GM23248 (cell line): ENCODE results near the gene ATOSB. TPM values are rescaled to one million over a fixed set of nuclear protein-coding genes. Genes with fewer than 3 reads are reported as not detected.

ENCODE experiments used
- DNase-seq: peaks from one replicate; pipeline ENCODE4 v3.0.0-alpha.2; 2015
- H2AFZ ChIP-seq: fragments of 200-600 bp; sonication (generic); 2 replicates; pipeline ENCODE4 v1.6.1; 2016; ENCODE audit warnings: antibody characterized with exemption
- H3F3A ChIP-seq: fragments of 200-600 bp; sonication (generic); 2 replicates; pipeline ENCODE4 v1.6.1; 2016; ENCODE audit warnings: mild to moderate bottlenecking, antibody characterized with exemption, mixed run types; ENCODE audit not compliant: insufficient read depth
- H3K27ac ChIP-seq: fragments of 200-600 bp; sonication (generic); 2 replicates; pipeline ENCODE4 v1.5.1; 2016; ENCODE audit warnings: mild to moderate bottlenecking
- H3K27me3 ChIP-seq: fragments of 200-600 bp; sonication (generic); replicated peaks from 2 replicates; pipeline ENCODE4 v1.6.1; 2016; ENCODE audit warnings: mild to moderate bottlenecking; ENCODE audit not compliant: insufficient read depth
- H3K36me3 ChIP-seq: fragments of 200-600 bp; sonication (generic); 2 replicates; pipeline ENCODE4 v1.6.1; 2016; ENCODE audit warnings: low read depth, mild to moderate bottlenecking
- H3K4me1 ChIP-seq: fragments of 200-600 bp; sonication (generic); 2 replicates; pipeline ENCODE4 v1.6.1; 2016; ENCODE audit warnings: mild to moderate bottlenecking; ENCODE audit not compliant: insufficient read depth
- H3K4me2 ChIP-seq: fragments of 200-600 bp; sonication (generic); one replicate; pipeline ENCODE4 v1.6.1; 2016; ENCODE audit warnings: mild to moderate bottlenecking; ENCODE audit not compliant: unreplicated experiment
- H3K4me3 ChIP-seq: fragments of 200-600 bp; sonication (generic); 2 replicates; pipeline ENCODE4 v1.5.1; 2016; ENCODE audit warnings: mild to moderate bottlenecking
- H3K79me2 ChIP-seq: fragments of 200-600 bp; sonication (generic); 2 replicates; pipeline ENCODE4 v1.6.1; 2016; ENCODE audit warnings: mild to moderate bottlenecking; ENCODE audit not compliant: insufficient read depth
- H3K9ac ChIP-seq: fragments of 200-600 bp; sonication (generic); 2 replicates; pipeline ENCODE4 v1.6.1; 2016; ENCODE audit warnings: mild to moderate bottlenecking
- H3K9me2 ChIP-seq: fragments of 200-600 bp; sonication (generic); 2 replicates; pipeline ENCODE4 v1.6.1; 2016; ENCODE audit warnings: mixed run types, mild to moderate bottlenecking, moderate library complexity; ENCODE audit not compliant: insufficient read depth
- H3K9me3 ChIP-seq: fragments of 200-600 bp; sonication (generic); one replicate; pipeline ENCODE4 v1.6.1; 2017; ENCODE audit warnings: low read depth
- H4K20me1 ChIP-seq: fragments of 200-600 bp; sonication (generic); 2 replicates; pipeline ENCODE4 v1.6.0; 2016; ENCODE audit not compliant: insufficient read depth
- EZH2 ChIP-seq: fragments of 200-600 bp; sonication (generic); IDR thresholded peaks from 2 replicates; pipeline ENCODE4 v1.6.1; 2018; ENCODE audit warnings: antibody characterized with exemption, mild to moderate bottlenecking; ENCODE audit not compliant: insufficient read depth, poor library complexity, severe bottlenecking
- EZH2phosphoT487 ChIP-seq: fragments of 200-600 bp; sonication (generic); IDR thresholded peaks from 2 replicates; pipeline ENCODE4 v1.6.1; 2018; ENCODE audit warnings: antibody characterized with exemption, moderate library complexity, mild to moderate bottlenecking, low read depth; ENCODE audit not compliant: insufficient read depth
- WGBS, 2 experiments: methylation state at CpG; one replicate each; pipeline ENCODE4 v1.1.6; 2015 to 2017; ENCODE audit warnings: low lambda C conversion rate in 2 of 2, low coverage in 1 of 2; ENCODE audit errors: missing lambda C conversion rate in 2 of 2; 5-methylcytosine and 5-hydroxymethylcytosine counted together
- in situ Hi-C: fragments of 300-500 bp; cut with MboI; formaldehyde crosslinking; loops from 2 replicates; pipeline ENCODE4 v1.15.0; 2020
- polyA plus RNA-seq: library from polyadenylated mRNA; unstranded; fragments of >200 nt; fragmentation: Nextera tagmentation; extraction: Ambion mirVana; gene quantifications from 2 replicates; pipeline ENCODE4 v1.2.1, GENCODE V29; 2016
- total RNA-seq: library from RNA; depleted of rRNA; stranded (reverse); fragments of >200 nt; shearing (Covaris generic); gene quantifications from 2 replicates; pipeline ENCODE4 v1.2.3, GENCODE V29; 2014

Gene ATOSB
- total and polyA plus RNA-seq, 2 experiments from 2014 or later = 30.5 to 50.4 TPM

GRCh38 chr9:35072461-35073278 lies 43.0 kb downstream of the ATOSB start, which contains the start of gene VCP:
Gene VCP (minus strand): TSS chr9:35072625. CDS start chr9:35072353, 272 bp downstream.
- in situ Hi-C loops = no loop called here
- TF ChIP-seq EZH2 (no peak), EZH2phosphoT487 (no peak)
- Histone ChIP-seq H3K27me3 (no peaks in the 10 kb centered on the region), H3F3A (peaks cover 20% of the 10 kb centered on the region), H3K4me2 (peak within 1 kb of the TSS; percentile 95), H3K9me3 (no peaks in the 10 kb centered on the region), H3K27ac (peak within 1 kb of the TSS; percentile 100), H3K36me3 (no peaks in the 10 kb centered on the region), H4K20me1 (peaks cover 27% of the 10 kb centered on the region), H2AFZ (peak within 1 kb of the TSS; percentile 71), H3K9ac (peak within 1 kb of the TSS; percentile 100), H3K4me3 (peak within 1 kb of the TSS; percentile 86), H3K9me2 (no peaks in the 10 kb centered on the region), H3K4me1 (peaks cover 35% of the 10 kb centered on the region), H3K79me2 (peaks cover 54% of the 10 kb centered on the region)
- 5 to 10% methylated on average over 29 to 54 of the region's 54 CpGs for WGBS, 2 experiments
- peak; percentile 99 for DNase-seq

- H3K27ac ChIP-seq = peak overlapping the region; percentile 100
- H3K36me3 ChIP-seq = peaks cover 6% of the 10 kb centered on the region; the same call in 1 of the 2 replicates
Observed at GRCh38 chr9:35071814-35072460, 43.7 kb downstream of the ATOSB start.

GRCh38 chr9:35070823-35071813 lies 44.5 kb downstream of the ATOSB start:
- Histone ChIP-seq H3K4me3 (peak overlapping the region; percentile 86), H3K36me3 (peaks cover 13% of the 10 kb centered on the region; the same call in 1 of the 2 replicates), H3F3A (peaks cover 20% of the 10 kb centered on the region), H3K4me2 (peak overlapping the region; percentile 95), H3K9me3 (no peaks in the 10 kb centered on the region), H4K20me1 (peaks cover 31% of the 10 kb centered on the region), H3K27me3 (no peaks in the 10 kb centered on the region), H3K27ac (peak overlapping the region; percentile 100), H3K79me2 (peaks cover 57% of the 10 kb centered on the region), H3K4me1 (peaks cover 35% of the 10 kb centered on the region), H3K9me2 (no peaks in the 10 kb centered on the region), H3K9ac (peak overlapping the region; percentile 100), H2AFZ (no peak overlapping the region)
- in situ Hi-C loops = no loop called here
- TF ChIP-seq EZH2 (no peak), EZH2phosphoT487 (no peak)
- 0 to 1% methylated on average over 15 to 20 of the region's 20 CpGs for WGBS, 2 experiments
- DNase-seq = peak; percentile 75

More at GRCh38 chr9:35071814-35072460, 43.7 kb downstream of the ATOSB start:
- Histone ChIP-seq H3F3A (peaks cover 20% of the 10 kb centered on the region), H3K4me2 (peak overlapping the region; percentile 95), H4K20me1 (peaks cover 31% of the 10 kb centered on the region), H3K79me2 (peaks cover 54% of the 10 kb centered on the region), H3K27me3 (no peaks in the 10 kb centered on the region), H3K9me2 (no peaks in the 10 kb centered on the region), H2AFZ (no peak overlapping the region), H3K9me3 (no peaks in the 10 kb centered on the region), H3K4me3 (peak overlapping the region; percentile 86), H3K9ac (peak overlapping the region; percentile 100), H3K4me1 (peaks cover 35% of the 10 kb centered on the region)
- TF ChIP-seq EZH2 (no peak), EZH2phosphoT487 (no peak)
- DNase-seq = peak; percentile 96
- WGBS, 2 experiments = 1% methylated on average over 69 to 73 of the region's 79 CpGs
- in situ Hi-C loops = no loop called here

- Histone ChIP-seq H4K20me1 (peaks cover 31% of the 10 kb centered on the region), H3F3A (peaks cover 23% of the 10 kb centered on the region), H3K36me3 (peaks cover 33% of the 10 kb centered on the region), H2AFZ (no peak overlapping the region), H3K79me2 (peaks cover 78% of the 10 kb centered on the region), H3K4me1 (peaks cover 35% of the 10 kb centered on the region), H3K9me3 (no peaks in the 10 kb centered on the region), H3K4me3 (peak overlapping the region; percentile 86), H3K9me2 (no peaks in the 10 kb centered on the region), H3K9ac (no peak overlapping the region), H3K27me3 (no peaks in the 10 kb centered on the region), H3K4me2 (peak overlapping the region; percentile 13), H3K27ac (no peak overlapping the region)
- no peak for DNase-seq
- WGBS, 2 experiments = 63 to 66% methylated on average over 4 of the region's 4 CpGs
- in situ Hi-C loops = no loop called here
- TF ChIP-seq EZH2 = no peak
- no peak for TF ChIP-seq EZH2phosphoT487
Observed at GRCh38 chr9:35069020-35069419, 46.6 kb downstream of the ATOSB start.
